Esophagus squamous epithelium (tissue), 4 donors: ENCODE data around the gene UQCC3.

Experiments used
- POLR2A ChIP-seq, 4 donors: fragments of 450-650 bp; IDR thresholded peaks; one replicate each; pipeline ENCODE4 v1.6.1; 2017; ENCODE audit warnings: antibody characterized with exemption in 4 of 4, mild to moderate bottlenecking in 4 of 4, moderate library complexity in 3 of 4
- TF ChIP-seq, protein P1 (sequence below), 6 experiments: fragments of 450-650 bp in 4 of 6; fragments of 200-600 bp in 2 of 6; sonication (generic) in 2 of 6; IDR thresholded peaks; one replicate each; pipeline ENCODE4 v1.5.1; 2016 to 2019; ENCODE audit warnings: antibody characterized with exemption in 6 of 6, mild to moderate bottlenecking in 4 of 6, moderate library complexity in 4 of 6

DNA sequence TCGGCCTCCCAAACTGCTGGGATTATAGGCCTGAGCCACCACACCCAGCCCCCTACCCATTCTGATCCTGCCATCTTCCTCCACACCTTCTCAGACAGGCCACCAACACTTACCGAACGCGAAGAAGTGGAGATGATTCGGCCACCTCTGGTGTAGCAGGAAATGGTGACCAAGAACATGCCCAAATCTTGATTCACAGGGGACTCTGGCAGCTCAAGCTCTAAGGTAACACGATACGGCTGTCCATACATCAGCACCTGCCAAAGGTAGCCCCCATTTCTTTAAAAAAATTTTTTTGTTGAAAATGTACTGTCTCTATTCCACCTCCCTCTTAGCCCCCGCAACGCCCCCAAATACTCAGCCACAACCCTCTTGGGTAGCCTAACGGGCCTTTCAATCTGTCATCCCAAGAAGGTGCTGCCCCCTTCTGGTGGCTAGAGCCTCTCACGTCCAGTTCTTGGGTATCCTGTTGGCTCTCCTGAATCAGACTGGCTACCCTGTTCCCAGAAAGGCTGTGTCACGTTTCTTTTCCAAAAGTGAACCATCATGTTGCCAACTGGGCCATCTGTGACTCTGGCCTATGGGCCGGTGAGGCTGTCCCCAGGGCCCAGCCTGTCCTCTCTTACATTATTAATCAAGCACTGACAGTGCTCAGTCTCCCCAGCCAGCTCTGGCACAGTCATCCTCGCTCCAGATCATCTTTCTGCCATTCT, 23.1 kb downstream of the UQCC3 start:
- TF ChIP-seq, protein P1, sequence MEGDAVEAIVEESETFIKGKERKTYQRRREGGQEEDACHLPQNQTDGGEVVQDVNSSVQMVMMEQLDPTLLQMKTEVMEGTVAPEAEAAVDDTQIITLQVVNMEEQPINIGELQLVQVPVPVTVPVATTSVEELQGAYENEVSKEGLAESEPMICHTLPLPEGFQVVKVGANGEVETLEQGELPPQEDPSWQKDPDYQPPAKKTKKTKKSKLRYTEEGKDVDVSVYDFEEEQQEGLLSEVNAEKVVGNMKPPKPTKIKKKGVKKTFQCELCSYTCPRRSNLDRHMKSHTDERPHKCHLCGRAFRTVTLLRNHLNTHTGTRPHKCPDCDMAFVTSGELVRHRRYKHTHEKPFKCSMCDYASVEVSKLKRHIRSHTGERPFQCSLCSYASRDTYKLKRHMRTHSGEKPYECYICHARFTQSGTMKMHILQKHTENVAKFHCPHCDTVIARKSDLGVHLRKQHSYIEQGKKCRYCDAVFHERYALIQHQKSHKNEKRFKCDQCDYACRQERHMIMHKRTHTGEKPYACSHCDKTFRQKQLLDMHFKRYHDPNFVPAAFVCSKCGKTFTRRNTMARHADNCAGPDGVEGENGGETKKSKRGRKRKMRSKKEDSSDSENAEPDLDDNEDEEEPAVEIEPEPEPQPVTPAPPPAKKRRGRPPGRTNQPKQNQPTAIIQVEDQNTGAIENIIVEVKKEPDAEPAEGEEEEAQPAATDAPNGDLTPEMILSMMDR (IDR thresholded peaks at IDR 0.05): peak; percentile 62 to 82 (median 72)
- TF ChIP-seq POLR2A (IDR thresholded peaks at IDR 0.05): no peak
